ENCODE measurements around the gene IQCK.

IQCK gene

GRCh38 chr16:19722269-19722952, 4.3 kb downstream of the IQCK start:
- no peak for DNase-seq

GRCh38 chr16:19722981-19723380, 4.9 kb downstream of the IQCK start:
- no peak for DNase-seq

GRCh38 chr16:19728636-19728965, 10.5 kb downstream of the IQCK start:
- DNase-seq = no peak

GRCh38 chr16:19733551-19733950, 15.5 kb downstream of the IQCK start:
- no peak for DNase-seq

GRCh38 chr16:19735074-19735867, 17.2 kb downstream of the IQCK start:
- no peak for DNase-seq

- no peak for DNase-seq
Observed at GRCh38 chr16:19737306-19738038, 19.4 kb downstream of the IQCK start.

GRCh38 chr16:19741354-19741753, 23.3 kb downstream of the IQCK start:
- no peak for DNase-seq

- DNase-seq = no peak
Observed at GRCh38 chr16:19743816-19744159, 25.7 kb downstream of the IQCK start.

- DNase-seq = peak; percentile 43
Observed at GRCh38 chr16:19744670-19745069, 26.6 kb downstream of the IQCK start.

GRCh38 chr16:19745286-19746010, 27.4 kb downstream of the IQCK start:
- DNase-seq = no peak

- DNase-seq = no peak
Observed at GRCh38 chr16:19746561-19746960, 28.5 kb downstream of the IQCK start.

GRCh38 chr16:19748389-19749168, 30.5 kb downstream of the IQCK start:
- DNase-seq = no peak

GRCh38 chr16:19749571-19750080, 31.6 kb downstream of the IQCK start:
- no peak for DNase-seq

- no peak for DNase-seq
Observed at GRCh38 chr16:19751478-19752385, 33.7 kb downstream of the IQCK start.

GRCh38 chr16:19753815-19754643, 36.0 kb downstream of the IQCK start:
- no peak for DNase-seq

- DNase-seq = no peak
Observed at GRCh38 chr16:19754644-19755036, 36.6 kb downstream of the IQCK start.

GRCh38 chr16:19755268-19755667, 37.2 kb downstream of the IQCK start:
- DNase-seq = no peak

GRCh38 chr16:19757026-19757425, 39.0 kb downstream of the IQCK start:
- DNase-seq = no peak

GRCh38 chr16:19757762-19758595, 39.9 kb downstream of the IQCK start:
- DNase-seq = no peak
